ENCODE results near the gene RAE1.

GRCh38 chr20:57350081-57350710, 859 bp upstream of the RAE1 start:
- TF ChIP-seq POLR2A (IDR thresholded peaks at IDR 0.05; ENCODE audit: low read depth, low read length) = no peak
- TF ChIP-seq POLR2AphosphoS5 (IDR thresholded peaks at IDR 0.05; ENCODE audit: low read depth, low read length) = no peak
